Measurements from ENCODE around the gene SF3B6. TPM values are rescaled to one million over a fixed set of nuclear protein-coding genes. Genes with fewer than 3 reads are reported as not detected.

The SF3B6 gene
- total RNA-seq, 1 experiment from 2014 or later: 117 TPM

- TF ChIP-seq, protein P1, sequence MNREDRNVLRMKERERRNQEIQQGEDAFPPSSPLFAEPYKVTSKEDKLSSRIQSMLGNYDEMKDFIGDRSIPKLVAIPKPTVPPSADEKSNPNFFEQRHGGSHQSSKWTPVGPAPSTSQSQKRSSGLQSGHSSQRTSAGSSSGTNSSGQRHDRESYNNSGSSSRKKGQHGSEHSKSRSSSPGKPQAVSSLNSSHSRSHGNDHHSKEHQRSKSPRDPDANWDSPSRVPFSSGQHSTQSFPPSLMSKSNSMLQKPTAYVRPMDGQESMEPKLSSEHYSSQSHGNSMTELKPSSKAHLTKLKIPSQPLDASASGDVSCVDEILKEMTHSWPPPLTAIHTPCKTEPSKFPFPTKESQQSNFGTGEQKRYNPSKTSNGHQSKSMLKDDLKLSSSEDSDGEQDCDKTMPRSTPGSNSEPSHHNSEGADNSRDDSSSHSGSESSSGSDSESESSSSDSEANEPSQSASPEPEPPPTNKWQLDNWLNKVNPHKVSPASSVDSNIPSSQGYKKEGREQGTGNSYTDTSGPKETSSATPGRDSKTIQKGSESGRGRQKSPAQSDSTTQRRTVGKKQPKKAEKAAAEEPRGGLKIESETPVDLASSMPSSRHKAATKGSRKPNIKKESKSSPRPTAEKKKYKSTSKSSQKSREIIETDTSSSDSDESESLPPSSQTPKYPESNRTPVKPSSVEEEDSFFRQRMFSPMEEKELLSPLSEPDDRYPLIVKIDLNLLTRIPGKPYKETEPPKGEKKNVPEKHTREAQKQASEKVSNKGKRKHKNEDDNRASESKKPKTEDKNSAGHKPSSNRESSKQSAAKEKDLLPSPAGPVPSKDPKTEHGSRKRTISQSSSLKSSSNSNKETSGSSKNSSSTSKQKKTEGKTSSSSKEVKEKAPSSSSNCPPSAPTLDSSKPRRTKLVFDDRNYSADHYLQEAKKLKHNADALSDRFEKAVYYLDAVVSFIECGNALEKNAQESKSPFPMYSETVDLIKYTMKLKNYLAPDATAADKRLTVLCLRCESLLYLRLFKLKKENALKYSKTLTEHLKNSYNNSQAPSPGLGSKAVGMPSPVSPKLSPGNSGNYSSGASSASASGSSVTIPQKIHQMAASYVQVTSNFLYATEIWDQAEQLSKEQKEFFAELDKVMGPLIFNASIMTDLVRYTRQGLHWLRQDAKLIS (CRISPR knock-in tag; IDR thresholded peaks at IDR 0.05; ENCODE audit: borderline replicate concordance): no peak
- TF ChIP-seq E2F1 (CRISPR knock-in tag; IDR thresholded peaks at IDR 0.05): no peak
- TF ChIP-seq PREB (CRISPR knock-in tag; IDR thresholded peaks at IDR 0.05; ENCODE audit: borderline replicate concordance): no peak
- no peak for TF ChIP-seq SMAD3 (CRISPR knock-in tag; IDR thresholded peaks at IDR 0.05; ENCODE audit: borderline replicate concordance)
- no peak for TF ChIP-seq GRHL2 (CRISPR knock-in tag; IDR thresholded peaks at IDR 0.05; ENCODE audit: insufficient replicate concordance, severe bottlenecking)
These were observed 17.4 kb downstream of the SF3B6 start (continued) for GRCh38 chr2:24058564-24059271.

- Mint-ChIP-seq H3K4me1 (no peaks in the 10 kb centered on the region; the same call in 1 of the 2 replicates), H3K9me3 (no peaks in the 10 kb centered on the region), H3K27me3 (ENCODE audit: low read depth) (no peaks in the 10 kb centered on the region), H3K4me3 (no peak overlapping the region), H3K27ac (no peak overlapping the region), H3K36me3 (peaks cover 22% of the 10 kb centered on the region)
- TF ChIP-seq NR2C2 (CRISPR knock-in tag; IDR thresholded peaks at IDR 0.05): no peak
- TF ChIP-seq TEAD4 (CRISPR knock-in tag; IDR thresholded peaks at IDR 0.05): no peak
- TF ChIP-seq JAZF1 (CRISPR knock-in tag; IDR thresholded peaks at IDR 0.05): no peak
- no peak for TF ChIP-seq MYBL2 (CRISPR knock-in tag; IDR thresholded peaks at IDR 0.05)
- no peak for TF ChIP-seq ZNF416 (CRISPR knock-in tag; IDR thresholded peaks at IDR 0.05)
- TF ChIP-seq, protein P2, sequence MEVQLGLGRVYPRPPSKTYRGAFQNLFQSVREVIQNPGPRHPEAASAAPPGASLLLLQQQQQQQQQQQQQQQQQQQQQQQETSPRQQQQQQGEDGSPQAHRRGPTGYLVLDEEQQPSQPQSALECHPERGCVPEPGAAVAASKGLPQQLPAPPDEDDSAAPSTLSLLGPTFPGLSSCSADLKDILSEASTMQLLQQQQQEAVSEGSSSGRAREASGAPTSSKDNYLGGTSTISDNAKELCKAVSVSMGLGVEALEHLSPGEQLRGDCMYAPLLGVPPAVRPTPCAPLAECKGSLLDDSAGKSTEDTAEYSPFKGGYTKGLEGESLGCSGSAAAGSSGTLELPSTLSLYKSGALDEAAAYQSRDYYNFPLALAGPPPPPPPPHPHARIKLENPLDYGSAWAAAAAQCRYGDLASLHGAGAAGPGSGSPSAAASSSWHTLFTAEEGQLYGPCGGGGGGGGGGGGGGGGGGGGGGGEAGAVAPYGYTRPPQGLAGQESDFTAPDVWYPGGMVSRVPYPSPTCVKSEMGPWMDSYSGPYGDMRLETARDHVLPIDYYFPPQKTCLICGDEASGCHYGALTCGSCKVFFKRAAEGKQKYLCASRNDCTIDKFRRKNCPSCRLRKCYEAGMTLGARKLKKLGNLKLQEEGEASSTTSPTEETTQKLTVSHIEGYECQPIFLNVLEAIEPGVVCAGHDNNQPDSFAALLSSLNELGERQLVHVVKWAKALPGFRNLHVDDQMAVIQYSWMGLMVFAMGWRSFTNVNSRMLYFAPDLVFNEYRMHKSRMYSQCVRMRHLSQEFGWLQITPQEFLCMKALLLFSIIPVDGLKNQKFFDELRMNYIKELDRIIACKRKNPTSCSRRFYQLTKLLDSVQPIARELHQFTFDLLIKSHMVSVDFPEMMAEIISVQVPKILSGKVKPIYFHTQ (CRISPR knock-in tag; IDR thresholded peaks at IDR 0.05): no peak
- no peak for TF ChIP-seq FOXP1 (CRISPR knock-in tag; IDR thresholded peaks at IDR 0.05; ENCODE audit: borderline replicate concordance)
- no peak for TF ChIP-seq ZNF281 (CRISPR knock-in tag; IDR thresholded peaks at IDR 0.05)
- no peak for TF ChIP-seq ZBTB21 (CRISPR knock-in tag; IDR thresholded peaks at IDR 0.05; ENCODE audit: borderline replicate concordance)
- no peak for TF ChIP-seq NFATC4 (CRISPR knock-in tag; IDR thresholded peaks at IDR 0.05)
- TF ChIP-seq RELA (CRISPR knock-in tag; IDR thresholded peaks at IDR 0.05; ENCODE audit: borderline replicate concordance): no peak
- TF ChIP-seq, protein P3, sequence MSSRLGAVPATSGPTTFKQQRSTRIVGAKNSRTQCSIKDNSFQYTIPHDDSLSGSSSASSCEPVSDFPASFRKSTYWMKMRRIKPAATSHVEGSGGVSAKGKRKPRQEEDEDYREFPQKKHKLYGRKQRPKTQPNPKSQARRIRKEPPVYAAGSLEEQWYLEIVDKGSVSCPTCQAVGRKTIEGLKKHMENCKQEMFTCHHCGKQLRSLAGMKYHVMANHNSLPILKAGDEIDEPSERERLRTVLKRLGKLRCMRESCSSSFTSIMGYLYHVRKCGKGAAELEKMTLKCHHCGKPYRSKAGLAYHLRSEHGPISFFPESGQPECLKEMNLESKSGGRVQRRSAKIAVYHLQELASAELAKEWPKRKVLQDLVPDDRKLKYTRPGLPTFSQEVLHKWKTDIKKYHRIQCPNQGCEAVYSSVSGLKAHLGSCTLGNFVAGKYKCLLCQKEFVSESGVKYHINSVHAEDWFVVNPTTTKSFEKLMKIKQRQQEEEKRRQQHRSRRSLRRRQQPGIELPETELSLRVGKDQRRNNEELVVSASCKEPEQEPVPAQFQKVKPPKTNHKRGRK (CRISPR knock-in tag; IDR thresholded peaks at IDR 0.05; ENCODE audit: borderline replicate concordance): no peak
- DNase-seq (ENCODE audit: low spot score): no peak
- no peak for ATAC-seq
- ChIA-PET POLR2A (no interaction called here), CTCF (no interaction called here)
These were observed 20.4 kb downstream of the SF3B6 start for GRCh38 chr2:24055750-24056149.

Measured in WTC11 (cell line).